HepG2 (cell line): ENCODE data around the gene MT4. TPM values are rescaled to one million over a fixed set of nuclear protein-coding genes. Genes with fewer than 3 reads are reported as not detected.

Source experiments
- AGO2 ChIP-seq: fragments of 200-400 bp; formaldehyde crosslinking; optimal IDR thresholded peaks from 2 replicates; pipeline ENCODE3; 2017; ENCODE audit warnings: mild to moderate bottlenecking, low read depth, low read length, moderate library complexity
- ATF6 ChIP-seq: sonication (generic); formaldehyde crosslinking; conservative IDR thresholded peaks from 2 replicates; pipeline ENCODE4 v1.4.0; 2020; ENCODE audit warnings: missing genetic modification reagents
- DDIT3 ChIP-seq: sonication (generic); formaldehyde crosslinking; IDR thresholded peaks from 2 replicates; pipeline ENCODE4 v1.4.0; 2020; ENCODE audit warnings: mild to moderate bottlenecking, missing genetic modification reagents
- HBP1 ChIP-seq: IDR thresholded peaks from 2 replicates; pipeline ENCODE4 v1.6.1; 2016; ENCODE audit warnings: low read depth, control low read depth
- MXI1 ChIP-seq: IDR thresholded peaks from 3 replicates; pipeline ENCODE4 v1.6.1; 2012; ENCODE audit warnings: low read depth, low read length, inconsistent platforms, borderline replicate concordance
- NAIF1 ChIP-seq: sonication (generic); formaldehyde crosslinking; IDR thresholded peaks from 2 replicates; pipeline ENCODE4 v1.5.0; 2020; ENCODE audit warnings: mild to moderate bottlenecking, missing genetic modification reagents, borderline replicate concordance
- SKI ChIP-seq: fragments of 450-650 bp; IDR thresholded peaks from one replicate; pipeline ENCODE4 v1.6.1; 2018; ENCODE audit warnings: mild to moderate bottlenecking; ENCODE audit not compliant: partially characterized antibody
- THAP9 ChIP-seq: sonication (generic); formaldehyde crosslinking; IDR thresholded peaks from 2 replicates; pipeline ENCODE4; 2020; ENCODE audit warnings: missing genetic modification reagents, mild to moderate bottlenecking, borderline replicate concordance
- TMF1 ChIP-seq: sonication (generic); formaldehyde crosslinking; IDR thresholded peaks from 2 replicates; pipeline ENCODE4 v1.8.1; 2022; ENCODE audit warnings: low read depth, missing genetic modification reagents
- UBTF ChIP-seq: sonication (generic); formaldehyde crosslinking; IDR thresholded peaks from 2 replicates; pipeline ENCODE4 v1.4.0; 2020; ENCODE audit warnings: mild to moderate bottlenecking, missing genetic modification reagents
- XBP1 ChIP-seq: sonication (generic); formaldehyde crosslinking; IDR thresholded peaks from 2 replicates; pipeline ENCODE4 v1.5.0; 2020; ENCODE audit warnings: missing genetic modification reagents
- ZBTB20 ChIP-seq: sonication (generic); formaldehyde crosslinking; IDR thresholded peaks from 2 replicates; pipeline ENCODE4 v1.8.1; 2023; ENCODE audit warnings: missing genetic modification reagents, low read depth, mild to moderate bottlenecking, borderline replicate concordance
- ZBTB38 ChIP-seq: sonication (generic); formaldehyde crosslinking; IDR thresholded peaks from 2 replicates; pipeline ENCODE4 v1.5.1; 2020; ENCODE audit warnings: mild to moderate bottlenecking, missing genetic modification reagents
- ZBTB46 ChIP-seq: sonication (generic); formaldehyde crosslinking; IDR thresholded peaks from 2 replicates; pipeline ENCODE4 v1.4.0; 2020; ENCODE audit warnings: mild to moderate bottlenecking, missing genetic modification reagents, borderline replicate concordance
- ZC3H13 ChIP-seq: sonication (generic); formaldehyde crosslinking; IDR thresholded peaks from 2 replicates; pipeline ENCODE4 v1.8.1; 2023; ENCODE audit warnings: mild to moderate bottlenecking, missing genetic modification reagents, moderate library complexity
- ZKSCAN5 ChIP-seq: sonication (generic); formaldehyde crosslinking; IDR thresholded peaks from 2 replicates; pipeline ENCODE4 v1.5.1; 2020; ENCODE audit warnings: mild to moderate bottlenecking, missing genetic modification reagents
- ZNF414 ChIP-seq: sonication (generic); formaldehyde crosslinking; IDR thresholded peaks from 2 replicates; pipeline ENCODE4 v1.5.0; 2020; ENCODE audit warnings: missing genetic modification reagents
- polyA plus RNA-seq, 8 experiments: library from polyadenylated mRNA; depleted of rRNA in 3 of 8; stranded (reverse) in 7 of 8; unstranded in 1 of 8; fragments of >200 nt; fragmentation: Illumina TruSeq in 4 of 8; extraction: Trizol in 4 of 8; gene quantifications; 2 replicates each; pipeline versions ENCODE4 v1.2.1 to v1.2.3, GENCODE V29; 2011 to 2016; ENCODE audit warnings: low read depth in 4 of 8, missing spikeins in 1 of 8, mixed read lengths in 1 of 8; ENCODE audit not compliant: insufficient read depth in 1 of 8
- total RNA-seq, 5 experiments: library from RNA; depleted of rRNA; stranded (reverse); fragments of >200 nt; fragmentation: Illumina TruSeq; extraction: Trizol; gene quantifications; 2 replicates each; pipeline ENCODE4 v1.2.3, GENCODE V29; 2016; ENCODE audit warnings: low read depth in 1 of 5

Gene MT4
- total and polyA plus RNA-seq, 2 of the 13 experiments (the other 11 are each of a cell fraction or from before 2014, with no cell fraction given): not detected

- TF ChIP-seq ZBTB46 (CRISPR knock-in tag): no peak
- TF ChIP-seq SKI: peak; percentile 28
- 0 out of 2 replicates have a peak, but pooled peaks have one; percentile 27 for TF ChIP-seq TMF1 (CRISPR knock-in tag)
- TF ChIP-seq ATF6: no peak
- no peak for TF ChIP-seq DDIT3 (CRISPR knock-in tag)
- no peak for TF ChIP-seq ZKSCAN5 (CRISPR knock-in tag)
- no peak; the same call in 1 of the 2 replicates for TF ChIP-seq ZC3H13
- TF ChIP-seq ZBTB20 (CRISPR knock-in tag): 0 out of 2 replicates have a peak, but pooled peaks have one; percentile 47
- no peak for TF ChIP-seq AGO2
- TF ChIP-seq NAIF1 (CRISPR knock-in tag): no peak
- peak; percentile 75; the same call in 1 of the 2 replicates for TF ChIP-seq ZNF414 (CRISPR knock-in tag)
- TF ChIP-seq UBTF (CRISPR knock-in tag): peak; percentile 56; the same call in 1 of the 2 replicates
- peak; percentile 39; the same call in 1 of the 2 replicates for TF ChIP-seq ZBTB38 (CRISPR knock-in tag)
- peak; percentile 86; the same call in 1 of the 2 replicates for TF ChIP-seq THAP9 (CRISPR knock-in tag)
- no peak for TF ChIP-seq XBP1 (CRISPR knock-in tag)
- TF ChIP-seq HBP1 (CRISPR knock-in tag): no peak
- peak; percentile 36; the same call in 1 of the 3 replicates for TF ChIP-seq MXI1
Measured at GRCh38 chr16:56607109-56607618, 42.3 kb downstream of the MT4 start (continued).
